CD4-positive, CD25-positive, alpha-beta regulatory T cell (primary cell): ENCODE results near the gene PDS5A. TPM values are rescaled to one million over a fixed set of nuclear protein-coding genes. Genes with fewer than 3 reads are reported as not detected.
"Not testable (repeated sequence)": the region's sequence is repeated elsewhere in the genome, so short reads cannot be mapped to it uniquely, and the experiment has no call there.

Experiments used
- ATAC-seq, 2 donors: fragments of 150-1000 bp; cut with Tn5 transposase; one replicate each; pipeline ENCODE4 v1.10.0; 2021; ENCODE audit warnings: low read depth in 2 of 2, moderate number of reproducible peaks in 2 of 2, moderate library complexity in 1 of 2
- DNase-seq, 3 donors: peaks; one replicate each; pipeline versions ENCODE4 v3.0.0 to v3.0.0-alpha.2; 2012 to 2022; ENCODE audit warnings: mixed read lengths in 1 of 3
- H3K27ac ChIP-seq: one replicate; pipeline ENCODE4 v1.7.0; 2013; ENCODE audit warnings: mild to moderate bottlenecking, low read length; ENCODE audit not compliant: insufficient read depth, poor library complexity, severe bottlenecking
- H3K27me3 ChIP-seq: one replicate; pipeline ENCODE4 v1.7.0; 2013; ENCODE audit warnings: low read length; ENCODE audit not compliant: control insufficient read depth, insufficient read depth
- H3K36me3 ChIP-seq: one replicate; pipeline ENCODE4 v1.7.0; 2013; ENCODE audit warnings: mild to moderate bottlenecking, low read length, moderate library complexity; ENCODE audit not compliant: control insufficient read depth, insufficient read depth
- H3K4me1 ChIP-seq: 2 replicates; pipeline ENCODE4 v1.7.0; 2013; ENCODE audit warnings: mild to moderate bottlenecking, low read length; ENCODE audit not compliant: insufficient read depth, control insufficient read depth, poor library complexity, severe bottlenecking
- H3K4me3 ChIP-seq: one replicate; pipeline ENCODE4 v1.7.0; 2013; ENCODE audit warnings: low read depth, mild to moderate bottlenecking, low read length, moderate library complexity
- H3K9me3 ChIP-seq, 2 experiments: 1 replicate in 1 of 2; 2 replicates in 1 of 2; pipeline ENCODE4 v1.7.0; 2013; ENCODE audit warnings: low read length in 2 of 2, mild to moderate bottlenecking in 1 of 2, moderate library complexity in 1 of 2; ENCODE audit not compliant: control insufficient read depth in 2 of 2
- H3K27ac Mint-ChIP-seq, 3 donors: one replicate each; pipeline ENCODE4 v1.8.0; 2020 to 2022; ENCODE audit warnings: mild to moderate bottlenecking in 3 of 3, mixed read lengths in 3 of 3, moderate library complexity in 2 of 3
- H3K27me3 Mint-ChIP-seq: one replicate; pipeline ENCODE4 v1.8.0; 2022; ENCODE audit warnings: mild to moderate bottlenecking, mixed read lengths
- H3K36me3 Mint-ChIP-seq: one replicate; pipeline ENCODE4 v1.8.0; 2020; ENCODE audit warnings: mixed read lengths
- H3K4me1 Mint-ChIP-seq, 4 donors: one replicate each; pipeline ENCODE4 v1.8.0; 2020 to 2022; ENCODE audit warnings: mixed read lengths in 4 of 4, mild to moderate bottlenecking in 1 of 4
- H3K4me3 Mint-ChIP-seq, 4 donors: one replicate each; pipeline ENCODE4 v1.8.0; 2020 to 2022; ENCODE audit warnings: mild to moderate bottlenecking in 4 of 4, mixed read lengths in 4 of 4, moderate library complexity in 3 of 4
- H3K9me3 Mint-ChIP-seq, 7 donors: one replicate each; pipeline ENCODE4 v1.8.0; 2020 to 2022; ENCODE audit warnings: mixed read lengths in 7 of 7, mild to moderate bottlenecking in 3 of 7, moderate library complexity in 2 of 7
- polyA plus RNA-seq, 4 donors: library from polyadenylated mRNA; unstranded; fragments of 300-500 nt; fragmentation: Illumina TruSeq; gene quantifications; one replicate each; pipeline ENCODE4 v1.2.3, GENCODE V29; 2021
- total RNA-seq: library from RNA; stranded (reverse); gene quantifications from one replicate; pipeline ENCODE4 v1.2.3, GENCODE V29; 2022

The PDS5A gene
- total and polyA plus RNA-seq, 5 donors from 2014 or later, result 25.2 to 111 (median 32.5) TPM

DNA sequence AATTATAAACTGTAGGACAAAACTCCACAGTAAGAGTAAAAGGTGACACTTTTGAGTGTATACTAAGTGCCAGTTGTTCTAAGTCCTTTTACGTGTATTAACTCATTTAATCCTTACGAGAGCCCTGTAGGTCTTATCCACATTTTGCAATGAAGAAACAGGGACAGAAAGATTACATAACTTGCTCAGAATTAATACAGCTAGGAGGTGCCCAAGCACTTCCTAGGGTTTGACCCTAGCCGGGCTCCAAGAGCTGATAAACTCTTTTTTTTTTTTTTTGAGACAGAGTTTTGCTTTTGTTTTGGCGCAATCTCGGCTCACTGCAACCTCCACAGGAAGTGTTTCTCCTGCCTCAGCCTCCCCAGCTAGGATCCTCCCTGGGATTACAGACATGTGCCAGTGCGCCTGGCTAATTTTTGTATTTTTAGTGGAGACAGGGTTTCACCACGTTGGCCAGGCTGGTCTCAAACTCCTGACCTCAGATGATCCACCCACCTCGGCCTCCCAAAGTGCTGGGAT is 169.4 kb downstream of the PDS5A start:
- no peak for DNase-seq
- Histone ChIP-seq H3K27ac (no peak overlapping the region), H3K36me3 (no peaks in the 10 kb centered on the region), H3K9me3 (no peaks in the 10 kb centered on the region), H3K27me3 (no peaks in the 10 kb centered on the region), H3K4me1 (no peaks in the 10 kb centered on the region), H3K4me3 (no peak overlapping the region)
- no peak overlapping the region for H3K27ac Mint-ChIP-seq
- H3K4me1 Mint-ChIP-seq, result peaks cover 0 to 6% (median 4%) of the 10 kb centered on the region in 4 donors
- H3K27me3 Mint-ChIP-seq, result peaks cover 5% of the 10 kb centered on the region
- peaks cover 0 to 4% (median 0%) of the 10 kb centered on the region in 7 donors for H3K9me3 Mint-ChIP-seq
- ATAC-seq, result no peak
- H3K36me3 Mint-ChIP-seq, result no peaks in the 10 kb centered on the region
- H3K4me3 Mint-ChIP-seq, result no peak overlapping the region

DNA sequence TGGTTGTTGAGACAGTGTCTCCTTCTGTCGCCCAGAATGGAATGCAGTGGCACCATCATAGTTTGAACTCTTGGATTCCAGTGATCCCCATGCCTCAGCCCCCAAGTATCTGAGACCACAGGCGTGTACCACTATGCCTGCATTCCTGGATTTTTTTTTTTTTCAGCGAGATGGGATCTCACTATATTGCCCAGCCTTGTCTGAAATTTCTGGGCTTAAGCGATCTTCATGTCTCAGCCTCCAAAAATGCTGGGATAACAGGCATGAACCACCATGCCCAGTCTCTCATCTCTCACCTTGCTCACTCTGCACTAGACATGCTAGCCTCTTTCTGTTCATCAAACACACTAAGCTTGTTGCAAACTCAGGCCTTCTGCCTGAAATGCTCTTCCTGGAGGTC is 175.7 kb downstream of the PDS5A start:
- no peak overlapping the region for H3K4me3 ChIP-seq
- H3K27ac ChIP-seq, result no peak overlapping the region
- H3K27me3 ChIP-seq, result no peaks in the 10 kb centered on the region
- Mint-ChIP-seq H3K27ac (no peak overlapping the region), H3K4me3 (no peak overlapping the region), H3K36me3 (peaks cover 3% of the 10 kb centered on the region), H3K9me3 (no peaks in the 10 kb centered on the region), H3K4me1 (no peaks in the 10 kb centered on the region), H3K27me3 (no peaks in the 10 kb centered on the region)
- DNase-seq, result no peak
- no peaks in the 10 kb centered on the region for H3K36me3 ChIP-seq
- ATAC-seq, result no peak
- no peaks in the 10 kb centered on the region for H3K4me1 ChIP-seq
- H3K9me3 ChIP-seq, result no peaks in the 10 kb centered on the region

GRCh38 chr4:39792976-39793375 is 184.7 kb downstream of the PDS5A start:
- not testable (repeated sequence) for H3K4me1 Mint-ChIP-seq, H3K27me3 ChIP-seq, H3K27me3 Mint-ChIP-seq, DNase-seq, H3K36me3 ChIP-seq, H3K4me3 Mint-ChIP-seq, H3K4me1 ChIP-seq, H3K9me3 Mint-ChIP-seq, ATAC-seq, H3K9me3 ChIP-seq, H3K27ac Mint-ChIP-seq, H3K27ac ChIP-seq, H3K36me3 Mint-ChIP-seq, H3K4me3 ChIP-seq

GRCh38 chr4:39792529-39792928 is 185.2 kb downstream of the PDS5A start:
- Mint-ChIP-seq H3K27ac (no peak overlapping the region), H3K27me3 (no peaks in the 10 kb centered on the region)
- no peak for ATAC-seq

GRCh38 chr4:39792128-39792527 is 185.6 kb downstream of the PDS5A start:
- H3K36me3 ChIP-seq, result no peaks in the 10 kb centered on the region
- Mint-ChIP-seq H3K4me3 (no peak overlapping the region), H3K9me3 (no peaks in the 10 kb centered on the region), H3K36me3 (no peaks in the 10 kb centered on the region), H3K4me1 (peaks cover 0 to 5% (median under 1%) of the 10 kb centered on the region in 4 donors), H3K27ac (no peak overlapping the region), H3K27me3 (no peaks in the 10 kb centered on the region)
- H3K27me3 ChIP-seq, result no peaks in the 10 kb centered on the region
- H3K27ac ChIP-seq, result no peak overlapping the region
- ATAC-seq (no peak), DNase-seq (no peak)
- H3K4me3 ChIP-seq, result no peak overlapping the region
- H3K9me3 ChIP-seq, result no peaks in the 10 kb centered on the region
- H3K4me1 ChIP-seq, result no peaks in the 10 kb centered on the region

More at GRCh38 chr4:39792529-39792928, 185.2 kb downstream of the PDS5A start:
- no peaks in the 10 kb centered on the region for H3K36me3 Mint-ChIP-seq
- Histone ChIP-seq H3K4me1 (no peaks in the 10 kb centered on the region), H3K9me3 (no peaks in the 10 kb centered on the region), H3K27ac (no peak overlapping the region), H3K4me3 (no peak overlapping the region), H3K27me3 (no peaks in the 10 kb centered on the region), H3K36me3 (no peaks in the 10 kb centered on the region)
- H3K4me1 Mint-ChIP-seq, result peaks cover 0 to 4% (median 0%) of the 10 kb centered on the region in 4 donors
- no peak overlapping the region for H3K4me3 Mint-ChIP-seq
- no peak for DNase-seq
- H3K9me3 Mint-ChIP-seq, result no peaks in the 10 kb centered on the region

- ATAC-seq, result no peak
- H3K4me3 Mint-ChIP-seq, result no peak overlapping the region
- no peaks in the 10 kb centered on the region for H3K9me3 ChIP-seq
- H3K36me3 Mint-ChIP-seq, result peaks cover 3% of the 10 kb centered on the region
- no peaks in the 10 kb centered on the region for H3K27me3 Mint-ChIP-seq
- peaks cover 0 to 5% (median 4%) of the 10 kb centered on the region in 4 donors for H3K4me1 Mint-ChIP-seq
- no peak overlapping the region for H3K27ac Mint-ChIP-seq
- no peak overlapping the region for H3K4me3 ChIP-seq
- H3K27ac ChIP-seq, result no peak overlapping the region
- H3K36me3 ChIP-seq, result no peaks in the 10 kb centered on the region
- H3K4me1 ChIP-seq, result no peaks in the 10 kb centered on the region
- no peaks in the 10 kb centered on the region for H3K27me3 ChIP-seq
- DNase-seq, result no peak
- H3K9me3 Mint-ChIP-seq, result no peaks in the 10 kb centered on the region
These were observed 190.9 kb downstream of the PDS5A start for GRCh38 chr4:39786838-39787237.

- Histone ChIP-seq H3K27ac (no peak overlapping the region), H3K9me3 (no peaks in the 10 kb centered on the region), H3K4me3 (no peak overlapping the region), H3K36me3 (no peaks in the 10 kb centered on the region), H3K4me1 (no peaks in the 10 kb centered on the region), H3K27me3 (no peaks in the 10 kb centered on the region)
- DNase-seq (no peak), ATAC-seq (no peak)
- H3K36me3 Mint-ChIP-seq, result peaks cover 6% of the 10 kb centered on the region
- H3K27ac Mint-ChIP-seq, result no peak overlapping the region
- H3K9me3 Mint-ChIP-seq, result no peaks in the 10 kb centered on the region
- no peaks in the 10 kb centered on the region for H3K27me3 Mint-ChIP-seq
- H3K4me3 Mint-ChIP-seq, result no peak overlapping the region
- peaks cover 0 to 7% (median 4%) of the 10 kb centered on the region in 4 donors for H3K4me1 Mint-ChIP-seq
These were observed 192.6 kb downstream of the PDS5A start for GRCh38 chr4:39785083-39785482.

- not testable (repeated sequence) for H3K27ac Mint-ChIP-seq, H3K9me3 Mint-ChIP-seq, H3K4me3 Mint-ChIP-seq, H3K9me3 ChIP-seq, H3K27me3 ChIP-seq, H3K4me1 Mint-ChIP-seq, DNase-seq, ATAC-seq, H3K27me3 Mint-ChIP-seq, H3K27ac ChIP-seq, H3K4me3 ChIP-seq, H3K4me1 ChIP-seq
- H3K36me3 Mint-ChIP-seq, result peaks cover 17% of the 10 kb centered on the region
- H3K36me3 ChIP-seq, result peaks cover 23% of the 10 kb centered on the region
These were observed 195.7 kb downstream of the PDS5A start for GRCh38 chr4:39781988-39782387.
